Neural progenitor cell (in vitro differentiated cells): ENCODE data around the gene FRMPD2. TPM values are rescaled to one million over a fixed set of nuclear protein-coding genes. Genes with fewer than 3 reads are reported as not detected.

ENCODE experiments used
- DNase-seq: peaks from one replicate; pipeline ENCODE4 v3.0.0-alpha.2; 2016; ENCODE audit warnings: low spot score
- H2AFZ ChIP-seq: fragments of 200-600 bp; sonication (generic); replicated peaks from 2 replicates; pipeline ENCODE4 v1.6.1; 2016; ENCODE audit warnings: antibody characterized with exemption
- H3F3A ChIP-seq: fragments of 200-600 bp; sonication (generic); 2 replicates; pipeline ENCODE4 v1.6.1; 2016; ENCODE audit warnings: antibody characterized with exemption, low read depth
- H3K27ac ChIP-seq: fragments of 200-600 bp; sonication (generic); 2 replicates; pipeline ENCODE4 v1.5.1; 2016; ENCODE audit warnings: mild to moderate bottlenecking
- H3K27me3 ChIP-seq: fragments of 200-600 bp; sonication (generic); 2 replicates; pipeline ENCODE4 v1.6.1; 2016; ENCODE audit warnings: mild to moderate bottlenecking, moderate library complexity
- H3K36me3 ChIP-seq: fragments of 200-600 bp; sonication (generic); 2 replicates; pipeline ENCODE4 v1.5.1; 2016
- H3K4me1 ChIP-seq: fragments of 200-600 bp; sonication (generic); 2 replicates; pipeline ENCODE4 v1.6.1; 2016; ENCODE audit warnings: mixed run types
- H3K4me2 ChIP-seq: fragments of 200-600 bp; sonication (generic); 2 replicates; pipeline ENCODE4 v1.6.1; 2016
- H3K4me3 ChIP-seq: fragments of 200-600 bp; sonication (generic); 2 replicates; pipeline ENCODE4 v1.5.1; 2016
- H3K79me2 ChIP-seq: fragments of 200-600 bp; sonication (generic); 2 replicates; pipeline ENCODE4 v1.6.1; 2016; ENCODE audit warnings: low read depth
- H3K9ac ChIP-seq: fragments of 200-600 bp; sonication (generic); 2 replicates; pipeline ENCODE4 v1.6.1; 2016
- H3K9me3 ChIP-seq: fragments of 200-600 bp; sonication (generic); 2 replicates; pipeline ENCODE4 v1.5.1; 2016; ENCODE audit warnings: low read depth
- H4K20me1 ChIP-seq: fragments of 200-600 bp; sonication (generic); 2 replicates; pipeline ENCODE4 v1.6.1; 2016; ENCODE audit warnings: low read depth
- H3K27ac Mint-ChIP-seq: 3 replicates; pipeline ENCODE4 v1.8.0; 2021; ENCODE audit warnings: mixed read lengths
- H3K27me3 Mint-ChIP-seq: 2 replicates; pipeline ENCODE4 v1.8.0; 2022; ENCODE audit warnings: low read depth, mild to moderate bottlenecking, inconsistent platforms, moderate library complexity, mixed read lengths; ENCODE audit not compliant: insufficient read depth
- H3K36me3 Mint-ChIP-seq: 3 replicates; pipeline ENCODE4 v1.8.0; 2021; ENCODE audit warnings: mixed read lengths
- H3K4me1 Mint-ChIP-seq: 3 replicates; pipeline ENCODE4 v1.8.0; 2021; ENCODE audit warnings: mixed read lengths
- H3K4me3 Mint-ChIP-seq: 3 replicates; pipeline ENCODE4 v1.8.0; 2021; ENCODE audit warnings: mild to moderate bottlenecking, moderate library complexity, mixed read lengths
- H3K9me3 Mint-ChIP-seq: 3 replicates; pipeline ENCODE4 v1.8.0; 2020; ENCODE audit warnings: mixed read lengths
- CTCF ChIP-seq: fragments of 200-600 bp; sonication (generic); IDR thresholded peaks from 2 replicates; pipeline ENCODE4 v1.5.1; 2017; ENCODE audit warnings: antibody characterized with exemption, mild to moderate bottlenecking
- EZH2 ChIP-seq: fragments of 200-600 bp; sonication (generic); IDR thresholded peaks from 2 replicates; pipeline ENCODE4 v1.6.1; 2017; ENCODE audit warnings: antibody characterized with exemption, mild to moderate bottlenecking, moderate library complexity
- EZH2phosphoT487 ChIP-seq: fragments of 200-600 bp; sonication (generic); IDR thresholded peaks from 2 replicates; pipeline ENCODE4 v1.6.1; 2017; ENCODE audit warnings: antibody characterized with exemption
- total RNA-seq: library from RNA; depleted of rRNA; stranded (reverse); fragments of >200 nt; gene quantifications from 2 replicates; pipeline ENCODE4 v1.2.3, GENCODE V29; 2015; ENCODE audit warnings: low replicate concordance

FRMPD2 gene
- total RNA-seq, 1 donor from 2014 or later, result not detected

- Histone ChIP-seq H3K9me3 (no peaks in the 10 kb centered on the region), H3K4me3 (no peak overlapping the region), H3K27ac (no peak overlapping the region), H3K4me1 (peaks cover 9% of the 10 kb centered on the region), H3K27me3 (no peaks in the 10 kb centered on the region), H3K79me2 (no peaks in the 10 kb centered on the region), H3K9ac (no peak overlapping the region), H4K20me1 (no peaks in the 10 kb centered on the region), H2AFZ (no peak overlapping the region), H3K36me3 (no peaks in the 10 kb centered on the region), H3K4me2 (no peak overlapping the region), H3F3A (no peaks in the 10 kb centered on the region)
- TF ChIP-seq EZH2 (no peak), EZH2phosphoT487 (no peak), CTCF (no peak)
- H3K27me3 Mint-ChIP-seq, result peaks cover 12% of the 10 kb centered on the region
- H3K9me3 Mint-ChIP-seq, result no peaks in the 10 kb centered on the region
- H3K4me1 Mint-ChIP-seq, result peaks cover 8% of the 10 kb centered on the region
- no peak overlapping the region for H3K4me3 Mint-ChIP-seq
- H3K36me3 Mint-ChIP-seq, result no peaks in the 10 kb centered on the region
- peak overlapping the region; percentile 38 for H3K27ac Mint-ChIP-seq
- no peak for DNase-seq
Observed at GRCh38 chr10:48234295-48234694, 40.2 kb downstream of the FRMPD2 start.

- H3K4me1 Mint-ChIP-seq, result peaks cover 8% of the 10 kb centered on the region
- H3K27me3 Mint-ChIP-seq, result peaks cover 12% of the 10 kb centered on the region
- Histone ChIP-seq H3K9ac (no peak overlapping the region), H3K79me2 (no peaks in the 10 kb centered on the region), H3K9me3 (no peaks in the 10 kb centered on the region), H3K27me3 (no peaks in the 10 kb centered on the region), H3K36me3 (no peaks in the 10 kb centered on the region), H3F3A (no peaks in the 10 kb centered on the region), H2AFZ (no peak overlapping the region), H3K4me2 (no peak overlapping the region), H4K20me1 (no peaks in the 10 kb centered on the region), H3K27ac (no peak overlapping the region), H3K4me1 (peaks cover 9% of the 10 kb centered on the region), H3K4me3 (no peak overlapping the region)
- no peaks in the 10 kb centered on the region for H3K36me3 Mint-ChIP-seq
- H3K4me3 Mint-ChIP-seq, result no peak overlapping the region
- no peak for DNase-seq
- H3K27ac Mint-ChIP-seq, result no peak overlapping the region
- H3K9me3 Mint-ChIP-seq, result no peaks in the 10 kb centered on the region
- TF ChIP-seq CTCF (no peak), EZH2 (no peak), EZH2phosphoT487 (no peak)
Observed at GRCh38 chr10:48233559-48234005, 40.9 kb downstream of the FRMPD2 start.

GRCh38 chr10:48232717-48233447 lies 41.6 kb downstream of the FRMPD2 start:
- Mint-ChIP-seq H3K36me3 (no peaks in the 10 kb centered on the region), H3K27ac (no peak overlapping the region), H3K27me3 (peaks cover 12% of the 10 kb centered on the region), H3K9me3 (no peaks in the 10 kb centered on the region), H3K4me1 (peaks cover 8% of the 10 kb centered on the region), H3K4me3 (no peak overlapping the region)
- H3K36me3 ChIP-seq, result no peaks in the 10 kb centered on the region
- no peak overlapping the region for H3K9ac ChIP-seq
- H2AFZ ChIP-seq, result no peak overlapping the region
- no peak overlapping the region for H3K4me3 ChIP-seq
- H3K9me3 ChIP-seq, result no peaks in the 10 kb centered on the region
- H3K27me3 ChIP-seq, result no peaks in the 10 kb centered on the region
- no peaks in the 10 kb centered on the region for H4K20me1 ChIP-seq
- H3K79me2 ChIP-seq, result no peaks in the 10 kb centered on the region
- H3K4me2 ChIP-seq, result no peak overlapping the region
- H3F3A ChIP-seq, result no peaks in the 10 kb centered on the region
- DNase-seq, result no peak
- H3K27ac ChIP-seq, result no peak overlapping the region
- H3K4me1 ChIP-seq, result peaks cover 9% of the 10 kb centered on the region
- no peak for TF ChIP-seq CTCF
- TF ChIP-seq EZH2, result no peak
- no peak for TF ChIP-seq EZH2phosphoT487
